Stomach smooth muscle (tissue), 2 donors: ENCODE measurements around the gene DPP3.
"Not testable (repeated sequence)": the region's sequence is repeated elsewhere in the genome, so short reads cannot be mapped to it uniquely, and the experiment has no call there.

Experiments used
- H3K27ac ChIP-seq: one replicate; pipeline ENCODE4 v1.7.0; 2013; ENCODE audit warnings: mild to moderate bottlenecking, low read length, inconsistent platforms
- H3K27me3 ChIP-seq, 2 donors: one replicate each; pipeline ENCODE4 v1.7.0; 2013; ENCODE audit warnings: low read length in 2 of 2; ENCODE audit not compliant: insufficient read depth in 2 of 2, control insufficient read depth in 1 of 2
- H3K36me3 ChIP-seq, 2 donors: one replicate each; pipeline ENCODE4 v1.7.0; 2013; ENCODE audit warnings: low read length in 2 of 2; ENCODE audit not compliant: control insufficient read depth in 2 of 2, insufficient read depth in 2 of 2
- H3K4me1 ChIP-seq: one replicate; pipeline ENCODE4 v1.7.0; 2013; ENCODE audit warnings: low read length; ENCODE audit not compliant: control insufficient read depth, insufficient read depth
- H3K4me3 ChIP-seq, 2 donors: one replicate each; pipeline ENCODE4 v1.7.0; 2013; ENCODE audit warnings: low read length in 2 of 2
- H3K9ac ChIP-seq, 2 donors: one replicate each; pipeline ENCODE4 v1.7.0; 2013; ENCODE audit warnings: low read length in 2 of 2, mild to moderate bottlenecking in 1 of 2
- H3K9me3 ChIP-seq, 2 donors: one replicate each; pipeline ENCODE4 v1.7.0; 2013; ENCODE audit warnings: low read length in 2 of 2; ENCODE audit not compliant: control insufficient read depth in 2 of 2
- donor health status: healthy.
- donor health status: Pancreatic carcinoma.

DPP3 gene

DNA sequence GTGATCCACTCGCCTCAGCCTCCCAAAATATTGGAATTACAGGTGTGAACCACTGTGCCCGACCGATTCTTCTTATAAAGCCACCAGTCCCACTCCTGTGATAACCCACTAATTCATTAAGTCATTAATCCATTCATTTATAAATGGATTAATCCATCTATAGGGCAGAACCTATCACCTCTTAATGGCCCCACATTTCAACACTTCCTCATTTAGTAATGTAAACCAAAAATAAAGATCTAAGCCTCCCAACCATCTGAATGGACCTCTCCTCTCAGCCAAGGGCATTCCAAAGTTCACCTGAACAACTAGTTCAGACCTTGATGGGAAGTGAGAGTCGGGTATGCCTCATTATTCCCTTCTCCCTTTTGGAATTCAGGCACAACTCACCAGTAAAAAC lies 31.7 kb upstream of the DPP3 start:
- no peaks in the 10 kb centered on the region for H3K36me3 ChIP-seq
- no peak overlapping the region for H3K4me3 ChIP-seq
- no peak overlapping the region for H3K9ac ChIP-seq
- H3K9me3 ChIP-seq: no peaks in the 10 kb centered on the region
- no peaks in the 10 kb centered on the region for H3K4me1 ChIP-seq
- H3K27me3 ChIP-seq: no peaks in the 10 kb centered on the region
- H3K27ac ChIP-seq: no peak overlapping the region

DNA sequence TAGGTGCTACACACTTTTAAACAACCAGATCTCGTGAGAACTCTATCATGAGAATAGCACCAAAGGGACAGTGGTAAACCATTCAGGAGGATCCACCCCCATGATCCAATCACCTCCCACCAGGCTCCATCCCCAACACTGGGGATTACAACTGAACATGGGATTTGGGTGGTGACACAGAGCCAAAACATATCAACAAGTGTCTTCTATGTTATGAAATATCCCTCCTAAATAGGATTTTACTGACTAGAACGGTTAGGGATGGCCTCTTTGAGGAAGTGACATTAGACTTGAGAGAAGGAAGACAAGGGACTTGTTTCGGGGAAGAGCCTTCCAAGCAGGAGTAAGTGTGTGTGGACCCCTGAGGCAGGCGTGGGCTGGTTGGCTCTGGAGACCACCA lies 29.7 kb upstream of the DPP3 start:
- no peaks in the 10 kb centered on the region for H3K9me3 ChIP-seq
- no peaks in the 10 kb centered on the region for H3K4me1 ChIP-seq
- H3K9ac ChIP-seq: no peak overlapping the region
- H3K4me3 ChIP-seq: no peak overlapping the region
- H3K27me3 ChIP-seq: no peaks in the 10 kb centered on the region
- H3K36me3 ChIP-seq: no peaks in the 10 kb centered on the region
- H3K27ac ChIP-seq: no peak overlapping the region

DNA sequence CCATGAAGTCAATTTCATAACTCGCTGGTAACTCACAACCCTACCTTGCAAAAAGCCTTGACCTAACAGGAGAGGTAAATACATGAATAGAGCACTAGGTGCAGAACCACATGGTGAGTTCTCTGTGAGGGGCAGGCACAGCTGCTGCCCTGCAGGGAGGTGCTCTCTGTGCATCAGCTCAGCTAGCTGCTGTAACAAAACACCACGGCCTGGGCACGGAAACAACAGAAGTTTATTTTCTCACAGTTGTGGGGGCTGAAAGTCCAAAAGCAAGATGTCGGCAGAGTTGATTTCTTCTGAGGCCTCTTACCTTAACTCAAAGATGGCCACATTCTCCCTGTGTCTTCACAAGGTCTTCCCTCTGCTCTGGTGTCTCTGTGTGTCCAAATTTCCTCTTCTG lies 28.6 kb upstream of the DPP3 start:
- no peak overlapping the region for H3K4me3 ChIP-seq
- no peaks in the 10 kb centered on the region for H3K27me3 ChIP-seq
- H3K27ac ChIP-seq: no peak overlapping the region
- no peak overlapping the region for H3K9ac ChIP-seq
- no peaks in the 10 kb centered on the region for H3K9me3 ChIP-seq
- H3K4me1 ChIP-seq: no peaks in the 10 kb centered on the region
- no peaks in the 10 kb centered on the region for H3K36me3 ChIP-seq

- Histone ChIP-seq H3K4me3 (no peak overlapping the region), H3K9me3 (no peaks in the 10 kb centered on the region), H3K36me3 (no peaks in the 10 kb centered on the region), H3K4me1 (no peaks in the 10 kb centered on the region), H3K27ac (no peak overlapping the region), H3K9ac (no peak overlapping the region), H3K27me3 (no peaks in the 10 kb centered on the region)
These were observed 26.0 kb upstream of the DPP3 start for GRCh38 chr11:66454247-66454646.

GRCh38 chr11:66454828-66455227 lies 25.4 kb upstream of the DPP3 start:
- no peaks in the 10 kb centered on the region for H3K9me3 ChIP-seq
- no peak overlapping the region for H3K27ac ChIP-seq
- no peaks in the 10 kb centered on the region for H3K4me1 ChIP-seq
- H3K27me3 ChIP-seq: no peaks in the 10 kb centered on the region
- H3K9ac ChIP-seq: no peak overlapping the region
- no peaks in the 10 kb centered on the region for H3K36me3 ChIP-seq
- H3K4me3 ChIP-seq: no peak overlapping the region

DNA sequence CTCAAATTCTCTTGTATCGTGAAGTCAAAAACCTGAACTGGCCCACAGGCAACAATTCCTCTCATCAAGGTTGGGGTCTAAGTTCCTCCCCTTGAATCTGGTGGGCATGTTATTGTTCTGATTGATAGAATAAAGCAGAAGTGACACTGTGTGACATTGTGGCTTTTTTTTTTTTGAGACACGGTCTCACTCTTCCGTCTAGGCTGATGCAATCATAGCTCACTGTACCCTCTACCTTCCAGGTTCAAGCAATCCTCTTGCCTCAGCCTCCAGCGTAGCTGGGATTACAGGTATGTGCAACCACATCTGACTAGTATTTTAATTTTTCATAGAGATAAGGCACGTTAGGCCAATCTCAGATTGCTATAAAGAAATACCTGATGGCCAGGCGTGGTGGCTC lies 22.4 kb upstream of the DPP3 start:
- Histone ChIP-seq H3K9me3 (no peaks in the 10 kb centered on the region), H3K27ac (no peak overlapping the region)

DNA sequence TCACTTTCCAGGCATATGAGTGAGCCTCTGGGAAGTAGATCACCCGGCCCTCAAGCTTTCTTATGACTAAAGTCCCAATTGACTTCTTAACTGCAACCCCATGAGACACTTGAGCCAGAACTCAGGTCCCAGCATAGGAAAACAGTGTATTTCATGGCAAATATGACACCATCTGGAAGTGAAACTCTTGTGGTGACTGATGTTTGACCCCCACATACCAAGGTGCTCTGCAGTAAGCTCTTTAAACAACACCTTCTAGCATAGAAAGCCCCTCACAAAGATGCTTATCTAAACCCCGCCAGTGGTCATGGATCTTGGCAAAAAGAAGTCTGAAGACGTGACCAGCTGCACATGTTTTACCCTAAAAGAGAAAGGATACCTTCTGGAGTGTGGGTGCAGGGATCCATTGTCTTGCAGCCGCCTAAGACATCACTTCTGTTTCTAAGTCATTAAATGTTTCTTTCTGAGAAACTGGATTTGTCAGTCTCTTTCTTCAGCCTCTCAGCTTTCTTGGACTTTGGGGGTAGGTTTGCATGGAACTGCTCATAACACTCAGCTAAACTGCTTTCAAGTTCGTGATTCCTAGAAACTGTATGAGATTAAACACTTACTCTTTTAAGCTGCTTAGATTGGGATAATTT lies 21.0 kb upstream of the DPP3 start:
- no peaks in the 10 kb centered on the region for H3K9me3 ChIP-seq
- no peak overlapping the region for H3K4me3 ChIP-seq
- no peaks in the 10 kb centered on the region for H3K27me3 ChIP-seq
- H3K9ac ChIP-seq: no peak overlapping the region
- H3K36me3 ChIP-seq: no peaks in the 10 kb centered on the region
- H3K27ac ChIP-seq: no peak overlapping the region
- no peaks in the 10 kb centered on the region for H3K4me1 ChIP-seq

More for the DNA sequence above, 22.4 kb upstream of the DPP3 start:
- Histone ChIP-seq H3K4me3 (no peak overlapping the region), H3K27me3 (no peaks in the 10 kb centered on the region), H3K36me3 (no peaks in the 10 kb centered on the region), H3K4me1 (no peaks in the 10 kb centered on the region), H3K9ac (no peak overlapping the region)

- Histone ChIP-seq H3K27ac (no peak overlapping the region), H3K4me1 (peaks cover 12% of the 10 kb centered on the region), H3K9me3 (no peaks in the 10 kb centered on the region), H3K36me3 (no peaks in the 10 kb centered on the region), H3K4me3 (no peak overlapping the region), H3K9ac (no peak overlapping the region), H3K27me3 (no peaks in the 10 kb centered on the region)
These were observed 18.2 kb upstream of the DPP3 start for GRCh38 chr11:66462010-66462409.

GRCh38 chr11:66462911-66463310 lies 17.3 kb upstream of the DPP3 start:
- H3K4me1 ChIP-seq: peaks cover 19% of the 10 kb centered on the region
- H3K27ac ChIP-seq: no peak overlapping the region
- H3K36me3 ChIP-seq: no peaks in the 10 kb centered on the region
- no peaks in the 10 kb centered on the region for H3K27me3 ChIP-seq
- H3K9ac ChIP-seq: no peak overlapping the region
- no peak overlapping the region for H3K4me3 ChIP-seq
- no peaks in the 10 kb centered on the region for H3K9me3 ChIP-seq

- not testable (repeated sequence) for H3K4me3 ChIP-seq, H3K36me3 ChIP-seq, H3K9ac ChIP-seq, H3K9me3 ChIP-seq, H3K27me3 ChIP-seq, H3K27ac ChIP-seq
- peaks cover 22% of the 10 kb centered on the region for H3K4me1 ChIP-seq
These were observed 16.1 kb upstream of the DPP3 start for GRCh38 chr11:66464116-66464515.

- Histone ChIP-seq H3K9ac (no peak overlapping the region), H3K27ac (no peak overlapping the region)
These were observed 15.3 kb upstream of the DPP3 start for GRCh38 chr11:66464916-66465315.

More at GRCh38 chr11:66464916-66465315, 15.3 kb upstream of the DPP3 start:
- H3K27me3 ChIP-seq: no peaks in the 10 kb centered on the region
- H3K36me3 ChIP-seq: no peaks in the 10 kb centered on the region
- H3K9me3 ChIP-seq: no peaks in the 10 kb centered on the region
- H3K4me3 ChIP-seq: no peak overlapping the region
- H3K4me1 ChIP-seq: peaks cover 22% of the 10 kb centered on the region
